Right lobe of liver (tissue), 4 donors: ENCODE results near the gene EEIG1.

ENCODE experiments used
- POLR2A ChIP-seq: fragments of 450-650 bp; IDR thresholded peaks from one replicate; pipeline ENCODE4 v1.6.1; 2017; ENCODE audit warnings: antibody characterized with exemption, mild to moderate bottlenecking
- TF ChIP-seq, protein P1 (sequence below), 4 donors: fragments of 200-600 bp in 3 of 4; fragments of 450-650 bp in 1 of 4; IDR thresholded peaks; one replicate each; pipeline versions ENCODE4 v1.5.1 to v1.8.0; 2016 to 2022; ENCODE audit warnings: antibody characterized with exemption in 4 of 4, mild to moderate bottlenecking in 2 of 4
- donor health status: DM: no; HTN: no; CAD: no.
- donor health status: DM: no; HTN: no; CAD: no.
- donor health status: DM: no; HTN: yes; CAD: no.

DNA sequence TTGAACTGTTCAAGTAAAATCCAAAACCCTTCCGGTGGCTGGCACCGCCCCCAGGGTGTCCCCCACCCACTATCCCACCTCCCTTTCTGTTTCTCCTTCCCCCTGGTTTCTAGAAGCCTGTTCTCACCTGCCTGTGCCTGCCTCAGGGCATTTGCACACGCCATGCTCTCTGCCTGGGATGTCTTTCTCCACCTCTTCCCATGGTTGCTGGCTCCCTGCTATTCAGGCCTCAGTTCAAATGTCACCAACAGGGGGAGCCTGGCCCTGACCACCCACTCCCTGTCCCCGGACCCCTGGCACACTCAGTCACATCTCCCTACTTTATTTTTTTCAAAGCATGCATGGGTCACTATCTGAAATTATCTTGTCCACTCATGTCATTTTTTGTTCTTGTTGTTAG, 39.9 kb upstream of the EEIG1 start:
- TF ChIP-seq, protein P1, sequence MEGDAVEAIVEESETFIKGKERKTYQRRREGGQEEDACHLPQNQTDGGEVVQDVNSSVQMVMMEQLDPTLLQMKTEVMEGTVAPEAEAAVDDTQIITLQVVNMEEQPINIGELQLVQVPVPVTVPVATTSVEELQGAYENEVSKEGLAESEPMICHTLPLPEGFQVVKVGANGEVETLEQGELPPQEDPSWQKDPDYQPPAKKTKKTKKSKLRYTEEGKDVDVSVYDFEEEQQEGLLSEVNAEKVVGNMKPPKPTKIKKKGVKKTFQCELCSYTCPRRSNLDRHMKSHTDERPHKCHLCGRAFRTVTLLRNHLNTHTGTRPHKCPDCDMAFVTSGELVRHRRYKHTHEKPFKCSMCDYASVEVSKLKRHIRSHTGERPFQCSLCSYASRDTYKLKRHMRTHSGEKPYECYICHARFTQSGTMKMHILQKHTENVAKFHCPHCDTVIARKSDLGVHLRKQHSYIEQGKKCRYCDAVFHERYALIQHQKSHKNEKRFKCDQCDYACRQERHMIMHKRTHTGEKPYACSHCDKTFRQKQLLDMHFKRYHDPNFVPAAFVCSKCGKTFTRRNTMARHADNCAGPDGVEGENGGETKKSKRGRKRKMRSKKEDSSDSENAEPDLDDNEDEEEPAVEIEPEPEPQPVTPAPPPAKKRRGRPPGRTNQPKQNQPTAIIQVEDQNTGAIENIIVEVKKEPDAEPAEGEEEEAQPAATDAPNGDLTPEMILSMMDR (IDR thresholded peaks at IDR 0.05): peak in 2 of 4 donors; percentile 7 to 8
- no peak for TF ChIP-seq POLR2A
